Measurements from ENCODE around the gene GRK5.

GRK5 gene

GRCh38 chr10:119308089-119308488 is 100.7 kb downstream of the GRK5 start:
- Mint-ChIP-seq H3K4me1 (ENCODE audit: low read depth) (peaks cover 59% of the 10 kb centered on the region), H3K27ac (peak overlapping the region; percentile 97), H3K36me3 (peaks cover 7% of the 10 kb centered on the region), H3K27me3 (no peaks in the 10 kb centered on the region), H3K4me3 (no peak overlapping the region), H3K9me3 (ENCODE audit: low read depth) (no peaks in the 10 kb centered on the region)

DNA sequence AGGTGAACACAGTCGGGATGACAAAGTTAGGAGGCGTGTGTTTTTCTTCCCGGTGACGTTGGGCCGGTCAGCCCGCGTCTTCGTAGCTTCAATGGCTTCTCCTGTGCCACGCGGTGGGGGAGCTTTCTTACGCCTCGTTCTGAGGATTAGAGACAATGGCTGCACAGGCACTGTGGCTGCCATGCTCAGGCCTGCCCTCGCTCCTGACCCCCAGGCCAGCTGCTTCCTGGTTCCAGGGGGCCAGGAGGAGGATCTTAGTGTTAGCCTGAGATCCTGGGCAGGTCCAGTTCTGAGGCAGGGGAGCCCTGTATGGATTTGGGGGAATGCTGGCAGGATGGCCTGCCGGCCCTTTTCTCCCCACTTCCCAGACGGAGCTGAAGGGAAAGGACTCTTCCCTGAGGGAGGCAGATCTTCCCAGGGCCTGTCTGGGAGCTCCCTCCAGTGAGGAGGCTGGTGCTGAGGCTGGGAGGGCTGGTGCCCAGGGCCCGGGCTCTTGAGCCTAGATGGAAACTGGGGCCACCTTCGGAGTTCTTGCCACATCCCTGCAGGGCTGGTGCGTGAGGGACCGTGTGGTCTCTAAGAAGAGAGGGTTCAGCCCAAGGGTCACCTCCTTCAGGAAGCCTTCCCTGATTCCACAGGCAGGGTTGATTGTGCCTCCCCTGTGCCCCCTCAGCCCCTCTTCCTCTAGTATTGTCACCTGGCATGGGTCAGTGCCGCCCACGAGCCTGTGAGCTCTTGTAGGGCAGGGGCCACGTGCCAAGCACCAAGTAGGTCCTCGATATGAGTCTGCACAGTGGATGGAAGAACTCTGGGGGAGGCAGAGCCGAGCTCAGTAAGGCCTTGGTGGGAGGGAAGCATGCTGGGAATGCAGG is 101.4 kb downstream of the GRK5 start:
- Mint-ChIP-seq H3K36me3 (peaks cover 7% of the 10 kb centered on the region), H3K4me3 (no peak overlapping the region), H3K4me1 (ENCODE audit: low read depth) (peaks cover 60% of the 10 kb centered on the region), H3K27ac (peak overlapping the region; percentile 34), H3K9me3 (ENCODE audit: low read depth) (no peaks in the 10 kb centered on the region), H3K27me3 (no peaks in the 10 kb centered on the region)

- Mint-ChIP-seq H3K27ac (no peak overlapping the region), H3K27me3 (no peaks in the 10 kb centered on the region), H3K9me3 (ENCODE audit: low read depth) (no peaks in the 10 kb centered on the region), H3K36me3 (peaks cover 7% of the 10 kb centered on the region), H3K4me1 (ENCODE audit: low read depth) (peaks cover 61% of the 10 kb centered on the region), H3K4me3 (no peak overlapping the region)
Measured at GRCh38 chr10:119309423-119309770, 102.0 kb downstream of the GRK5 start.

DNA sequence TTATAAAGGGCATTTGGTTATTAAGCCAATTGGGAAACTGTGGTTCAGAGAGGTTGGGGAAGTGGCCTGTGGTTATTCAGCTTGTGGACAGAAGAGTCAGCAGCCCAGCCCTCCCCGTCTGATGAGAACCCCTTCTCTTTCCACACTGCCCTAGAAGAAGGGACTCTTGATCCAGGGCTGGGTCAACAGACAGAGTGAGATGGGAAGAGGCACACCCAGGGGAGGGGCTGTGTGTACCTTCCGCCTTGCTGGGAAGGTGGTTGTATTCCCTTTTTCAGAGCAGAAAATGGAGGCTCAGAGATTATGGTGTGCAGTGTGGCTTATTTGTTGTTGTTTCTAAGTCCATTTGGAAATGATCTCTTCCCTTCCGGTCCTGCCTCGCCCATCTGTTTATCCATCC is 103.4 kb downstream of the GRK5 start:
- peaks cover 7% of the 10 kb centered on the region for H3K36me3 Mint-ChIP-seq
- H3K4me1 Mint-ChIP-seq (ENCODE audit: low read depth): peaks cover 61% of the 10 kb centered on the region
- no peaks in the 10 kb centered on the region for H3K27me3 Mint-ChIP-seq
- H3K9me3 Mint-ChIP-seq (ENCODE audit: low read depth): no peaks in the 10 kb centered on the region
- no peak overlapping the region for H3K27ac Mint-ChIP-seq
- H3K4me3 Mint-ChIP-seq: no peak overlapping the region

- H3K9me3 Mint-ChIP-seq (ENCODE audit: low read depth): no peaks in the 10 kb centered on the region
- H3K4me1 Mint-ChIP-seq (ENCODE audit: low read depth): peaks cover 60% of the 10 kb centered on the region
- H3K27ac Mint-ChIP-seq: no peak overlapping the region
- H3K27me3 Mint-ChIP-seq: no peaks in the 10 kb centered on the region
- peaks cover 7% of the 10 kb centered on the region for H3K36me3 Mint-ChIP-seq
- no peak overlapping the region for H3K4me3 Mint-ChIP-seq
Measured at GRCh38 chr10:119312241-119312640, 104.9 kb downstream of the GRK5 start.

DNA sequence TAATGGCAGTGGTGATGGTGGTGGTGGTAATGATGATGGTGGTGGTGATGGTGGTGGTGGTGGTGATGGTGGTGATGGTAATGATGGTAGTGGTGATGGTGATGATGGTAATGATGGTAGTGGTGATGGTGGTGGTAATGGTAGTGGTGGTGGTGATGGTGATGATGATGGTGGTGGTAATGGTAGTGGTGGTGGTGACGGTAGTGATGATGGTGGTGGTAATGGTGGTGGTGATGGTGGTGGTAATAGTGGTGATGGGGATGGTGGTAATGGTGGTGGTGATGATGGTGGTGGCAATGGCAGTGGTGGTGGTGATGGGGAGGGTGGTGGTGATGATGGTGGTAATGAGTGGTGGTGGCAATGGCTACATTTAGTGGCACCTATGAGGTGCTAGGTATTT is 105.7 kb downstream of the GRK5 start:
- peak overlapping the region; percentile 23 for H3K27ac Mint-ChIP-seq
- peaks cover 59% of the 10 kb centered on the region for H3K4me1 Mint-ChIP-seq (ENCODE audit: low read depth)
- H3K4me3 Mint-ChIP-seq: peak overlapping the region; percentile 44
- H3K36me3 Mint-ChIP-seq: peaks cover 7% of the 10 kb centered on the region
- H3K9me3 Mint-ChIP-seq (ENCODE audit: low read depth): no peaks in the 10 kb centered on the region
- no peaks in the 10 kb centered on the region for H3K27me3 Mint-ChIP-seq

GRCh38 chr10:119313644-119314043 is 106.3 kb downstream of the GRK5 start:
- no peak overlapping the region for H3K27ac Mint-ChIP-seq
- no peak overlapping the region for H3K4me3 Mint-ChIP-seq

GRCh38 chr10:119314061-119314460 is 106.7 kb downstream of the GRK5 start:
- Mint-ChIP-seq H3K36me3 (peaks cover 7% of the 10 kb centered on the region), H3K4me1 (ENCODE audit: low read depth) (peaks cover 61% of the 10 kb centered on the region), H3K27ac (no peak overlapping the region), H3K4me3 (no peak overlapping the region), H3K27me3 (no peaks in the 10 kb centered on the region), H3K9me3 (ENCODE audit: low read depth) (no peaks in the 10 kb centered on the region)

More at GRCh38 chr10:119313644-119314043, 106.3 kb downstream of the GRK5 start:
- H3K9me3 Mint-ChIP-seq (ENCODE audit: low read depth): no peaks in the 10 kb centered on the region
- peaks cover 7% of the 10 kb centered on the region for H3K36me3 Mint-ChIP-seq
- H3K4me1 Mint-ChIP-seq (ENCODE audit: low read depth): peaks cover 59% of the 10 kb centered on the region
- H3K27me3 Mint-ChIP-seq: no peaks in the 10 kb centered on the region

DNA sequence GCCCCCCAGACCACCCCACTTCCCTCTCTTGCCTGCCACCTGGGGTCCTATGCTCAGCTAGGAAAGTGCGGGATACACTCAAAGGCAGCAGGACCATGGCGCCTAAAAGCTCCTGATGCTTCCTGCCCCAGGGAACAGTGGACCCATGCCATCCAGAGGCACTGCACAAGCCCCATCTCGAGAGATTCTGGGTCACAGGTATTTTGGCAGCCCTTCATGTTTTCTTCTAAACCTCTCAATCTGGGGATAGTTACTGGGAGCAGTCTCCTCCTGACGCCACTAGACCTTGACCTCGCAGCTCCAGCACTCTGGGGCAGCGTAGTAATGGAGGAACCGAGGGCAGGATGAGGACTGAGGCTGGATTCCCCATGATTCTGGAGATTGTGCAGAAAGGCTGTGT is 107.1 kb downstream of the GRK5 start:
- H3K9me3 Mint-ChIP-seq (ENCODE audit: low read depth): no peaks in the 10 kb centered on the region
- no peak overlapping the region for H3K4me3 Mint-ChIP-seq
- H3K27ac Mint-ChIP-seq: no peak overlapping the region
- peaks cover 61% of the 10 kb centered on the region for H3K4me1 Mint-ChIP-seq (ENCODE audit: low read depth)
- no peaks in the 10 kb centered on the region for H3K27me3 Mint-ChIP-seq
- H3K36me3 Mint-ChIP-seq: peaks cover 7% of the 10 kb centered on the region

DNA sequence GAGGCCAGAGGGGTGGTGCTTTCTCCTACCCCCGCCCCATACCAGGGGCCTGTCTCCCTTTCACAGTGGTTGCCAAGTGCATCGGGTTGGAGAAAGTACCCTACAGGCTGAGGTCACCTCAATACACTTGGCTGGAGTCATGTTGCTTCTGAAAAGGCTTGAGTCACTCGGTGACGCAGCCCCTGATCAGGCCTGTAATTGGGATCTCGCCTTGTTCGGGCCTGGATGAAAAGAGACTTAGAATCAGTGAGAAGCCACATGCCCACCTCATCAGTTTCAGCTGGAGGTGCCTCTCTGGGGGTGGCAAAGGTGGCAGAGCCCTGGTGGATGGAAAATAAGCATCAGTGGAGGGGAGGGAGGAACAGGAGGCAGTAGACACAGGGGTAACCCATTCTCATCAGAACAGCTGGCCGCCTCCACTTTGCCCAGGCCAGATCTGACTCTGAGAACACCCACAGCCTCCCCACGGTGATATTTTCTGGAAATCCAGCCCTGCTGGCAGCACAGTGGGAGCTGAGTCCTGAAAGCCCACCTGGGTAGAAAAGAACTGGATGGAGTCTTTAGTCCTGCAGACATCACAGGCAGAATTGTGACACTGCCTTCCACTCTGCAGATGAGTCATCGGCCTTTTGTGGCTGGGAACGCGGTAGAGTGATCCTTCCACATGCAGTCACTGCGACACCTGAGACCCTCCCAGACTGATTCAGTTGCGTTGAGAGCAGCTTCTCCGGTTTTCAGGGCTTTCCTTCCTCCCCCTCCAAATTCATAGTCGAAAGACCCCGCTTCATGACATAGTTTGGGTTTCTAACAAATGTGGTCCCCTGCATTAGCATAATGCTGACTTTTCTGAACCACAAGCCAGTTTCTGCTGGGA is 108.0 kb downstream of the GRK5 start:
- Mint-ChIP-seq H3K4me3 (peak overlapping the region; percentile 78), H3K27ac (peak overlapping the region; percentile 90), H3K9me3 (ENCODE audit: low read depth) (no peaks in the 10 kb centered on the region), H3K4me1 (ENCODE audit: low read depth) (peaks cover 65% of the 10 kb centered on the region), H3K36me3 (peaks cover 9% of the 10 kb centered on the region), H3K27me3 (no peaks in the 10 kb centered on the region)

DNA sequence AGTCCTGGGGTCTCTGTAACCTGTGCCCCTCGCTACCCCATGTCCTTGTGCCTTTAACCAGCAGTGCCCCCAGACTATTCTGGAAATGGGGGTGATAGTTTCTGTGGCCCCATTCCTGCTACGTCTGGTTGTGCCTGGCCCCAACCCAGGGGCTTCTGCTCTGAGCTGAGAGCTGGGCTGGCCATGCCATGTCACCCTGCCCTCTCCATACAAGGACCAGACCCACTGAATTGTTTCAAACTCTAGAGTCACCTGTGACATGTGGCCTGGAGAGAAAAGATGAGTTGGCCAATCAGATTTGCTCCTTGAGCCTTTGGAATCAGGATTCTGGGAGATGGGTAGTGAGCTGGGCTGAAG is 108.6 kb downstream of the GRK5 start:
- peak overlapping the region; percentile 78 for H3K4me3 Mint-ChIP-seq
- peak overlapping the region; percentile 90 for H3K27ac Mint-ChIP-seq
- no peaks in the 10 kb centered on the region for H3K27me3 Mint-ChIP-seq
- H3K4me1 Mint-ChIP-seq (ENCODE audit: low read depth): peaks cover 65% of the 10 kb centered on the region
- peaks cover 11% of the 10 kb centered on the region for H3K36me3 Mint-ChIP-seq
- no peaks in the 10 kb centered on the region for H3K9me3 Mint-ChIP-seq (ENCODE audit: low read depth)

DNA sequence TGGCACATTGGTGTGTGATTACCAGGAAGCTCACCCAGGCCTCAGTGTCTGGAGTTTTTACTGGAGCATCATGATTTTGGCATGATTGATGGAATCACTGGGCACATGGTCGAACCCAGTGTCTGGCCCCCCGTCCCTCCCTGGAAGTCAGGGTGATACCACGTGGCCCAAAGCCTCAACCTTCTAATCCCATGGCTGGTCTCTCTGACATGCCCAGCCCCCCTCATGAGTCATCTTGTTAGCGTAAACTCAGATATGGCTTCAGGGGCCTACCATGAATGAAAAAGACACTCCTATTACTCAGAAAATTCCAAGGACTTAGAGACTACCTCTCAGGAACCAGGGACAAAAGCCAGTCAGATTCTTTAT is 109.3 kb downstream of the GRK5 start:
- Mint-ChIP-seq H3K27ac (peak overlapping the region; percentile 61), H3K36me3 (peaks cover 14% of the 10 kb centered on the region), H3K27me3 (no peaks in the 10 kb centered on the region), H3K4me3 (no peak overlapping the region), H3K4me1 (ENCODE audit: low read depth) (peaks cover 68% of the 10 kb centered on the region), H3K9me3 (ENCODE audit: low read depth) (no peaks in the 10 kb centered on the region)

DNA sequence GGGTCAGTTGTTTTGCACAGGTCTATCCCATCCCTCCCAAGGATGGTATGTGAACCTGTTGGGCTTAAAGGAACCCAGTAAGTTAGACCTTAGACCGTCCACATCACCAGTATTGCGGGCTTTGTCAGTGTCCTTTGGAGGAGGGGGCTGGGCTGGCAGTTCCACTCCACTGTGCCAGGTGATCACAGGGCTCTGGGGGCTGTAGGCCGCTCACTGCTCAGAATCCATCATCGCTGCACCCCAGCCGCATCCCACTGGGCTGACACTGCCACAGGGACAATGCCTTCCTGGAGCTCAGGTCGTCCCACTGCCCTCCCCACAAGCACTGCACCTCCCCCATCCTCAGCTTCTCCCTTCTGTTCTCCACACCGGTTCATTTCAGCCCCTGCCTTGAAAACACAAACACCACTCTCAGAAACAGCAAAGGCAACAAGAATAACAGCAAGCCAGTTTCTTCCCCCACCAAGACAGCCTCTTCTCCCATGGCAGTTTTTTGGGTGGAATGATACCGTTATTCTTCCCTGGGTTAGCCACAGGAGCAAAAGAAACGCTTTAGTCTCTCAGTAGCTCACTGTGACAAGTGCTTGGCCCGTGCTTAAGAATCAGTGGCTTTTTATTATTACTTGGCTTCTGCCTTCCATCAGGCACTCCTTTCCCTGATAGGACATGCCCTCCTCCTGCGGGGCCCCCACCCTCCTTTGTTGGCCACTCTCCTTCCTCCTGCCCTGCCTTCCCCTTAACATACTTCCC is 111.2 kb downstream of the GRK5 start:
- H3K4me1 Mint-ChIP-seq (ENCODE audit: low read depth): peaks cover 55% of the 10 kb centered on the region
- no peak overlapping the region for H3K27ac Mint-ChIP-seq
- no peaks in the 10 kb centered on the region for H3K27me3 Mint-ChIP-seq
- peaks cover 11% of the 10 kb centered on the region for H3K36me3 Mint-ChIP-seq
- H3K4me3 Mint-ChIP-seq: no peak overlapping the region
- no peaks in the 10 kb centered on the region for H3K9me3 Mint-ChIP-seq (ENCODE audit: low read depth)

GRCh38 chr10:119319161-119319919 is 112.0 kb downstream of the GRK5 start:
- peaks cover 11% of the 10 kb centered on the region for H3K36me3 Mint-ChIP-seq

More at GRCh38 chr10:119319161-119319919, 112.0 kb downstream of the GRK5 start:
- H3K9me3 Mint-ChIP-seq (ENCODE audit: low read depth): no peaks in the 10 kb centered on the region
- H3K4me3 Mint-ChIP-seq: no peak overlapping the region
- no peak overlapping the region for H3K27ac Mint-ChIP-seq
- H3K27me3 Mint-ChIP-seq: no peaks in the 10 kb centered on the region
- peaks cover 48% of the 10 kb centered on the region for H3K4me1 Mint-ChIP-seq (ENCODE audit: low read depth)
